ENCODE results near the gene ESRRA. TPM values are rescaled to one million over a fixed set of nuclear protein-coding genes. Genes with fewer than 3 reads are reported as not detected.

Gene ESRRA
- total and polyA plus RNA-seq, 10 donors: 24.0 to 56.5 (median 43.2) TPM

GRCh38 chr11:64348383-64349024 lies 43.2 kb downstream of the ESRRA start:
- H3K36me3 ChIP-seq: peaks cover 0 to 96% (median 43%) of the 10 kb centered on the region in 6 donors
- intact Hi-C loops (cut with DNase I; ENCODE audit: low total_unique reads): no loop called here
- H3K9me3 ChIP-seq: no peaks in the 10 kb centered on the region
- no peak overlapping the region for H3K4me3 ChIP-seq
- 51 to 81% (median 73%) methylated on average over 10 to 14 of the region's 14 CpGs for WGBS, 5 donors
- H3K4me1 ChIP-seq: peaks cover 0 to 72% (median 10%) of the 10 kb centered on the region in 6 donors
- H3K27me3 ChIP-seq (replicated peaks in 1 of 7): no peaks in the 10 kb centered on the region
- no peak for DNase-seq
- no peak overlapping the region for H3K27ac ChIP-seq
- TF ChIP-seq POLR2AphosphoS5 (IDR thresholded peaks at IDR 0.05) (no peak), CTCF (IDR thresholded peaks at IDR 0.05 in 8 of 11, conservative IDR thresholded peaks at IDR 0.05 in 3 of 11) (no peak), POLR2A (IDR thresholded peaks at IDR 0.05) (no peak)

GRCh38 chr11:64349025-64349387 lies 43.7 kb downstream of the ESRRA start:
- Histone ChIP-seq H3K4me1 (peaks cover 0 to 72% (median 11%) of the 10 kb centered on the region in 6 donors), H3K27me3 (replicated peaks in 1 of 7) (no peaks in the 10 kb centered on the region), H3K27ac (no peak overlapping the region), H3K4me3 (no peak overlapping the region), H3K36me3 (peaks cover 0 to 96% (median 41%) of the 10 kb centered on the region in 6 donors), H3K9me3 (no peaks in the 10 kb centered on the region)
- WGBS, 5 donors: 70 to 84% (median 81%) methylated on average over 7 of the region's 7 CpGs
- TF ChIP-seq CTCF (IDR thresholded peaks at IDR 0.05 in 8 of 11, conservative IDR thresholded peaks at IDR 0.05 in 3 of 11) (no peak), POLR2A (IDR thresholded peaks at IDR 0.05) (no peak), POLR2AphosphoS5 (IDR thresholded peaks at IDR 0.05) (no peak)
- intact Hi-C loops (cut with DNase I; ENCODE audit: low total_unique reads): no loop called here
- no peak for DNase-seq

GRCh38 chr11:64349404-64349803 lies 44.1 kb downstream of the ESRRA start:
- intact Hi-C loops (cut with DNase I; ENCODE audit: low total_unique reads): no loop called here
- Histone ChIP-seq H3K4me1 (peaks cover 0 to 73% (median 15%) of the 10 kb centered on the region in 6 donors), H3K27me3 (replicated peaks in 1 of 7) (no peaks in the 10 kb centered on the region), H3K27ac (no peak overlapping the region), H3K9me3 (no peaks in the 10 kb centered on the region), H3K4me3 (no peak overlapping the region), H3K36me3 (peaks cover 0 to 96% (median 37%) of the 10 kb centered on the region in 6 donors)
- TF ChIP-seq CTCF (IDR thresholded peaks at IDR 0.05 in 8 of 11, conservative IDR thresholded peaks at IDR 0.05 in 3 of 11) (no peak), POLR2AphosphoS5 (IDR thresholded peaks at IDR 0.05) (peak in 1 of 3 donors; percentile 13)
- WGBS, 5 donors: 88 to 96% (median 95%) methylated on average over 11 of the region's 11 CpGs
- no peak for DNase-seq

GRCh38 chr11:64351136-64351631 lies 45.9 kb downstream of the ESRRA start:
- no peak overlapping the region for H3K4me3 ChIP-seq
- H3K4me1 ChIP-seq: peaks cover 3 to 74% (median 25%) of the 10 kb centered on the region in 6 donors
- TF ChIP-seq POLR2A (IDR thresholded peaks at IDR 0.05) (no peak), POLR2AphosphoS5 (IDR thresholded peaks at IDR 0.05) (peak in 1 of 3 donors; percentile 46)
- no peak overlapping the region for H3K27ac ChIP-seq
- H3K27me3 ChIP-seq (replicated peaks in 1 of 7): no peaks in the 10 kb centered on the region
- no peaks in the 10 kb centered on the region for H3K9me3 ChIP-seq
- no peak for DNase-seq
- peaks cover 0 to 91% (median 28%) of the 10 kb centered on the region in 6 donors for H3K36me3 ChIP-seq
- intact Hi-C loops (cut with DNase I; ENCODE audit: low total_unique reads): no loop called here
- 88 to 89% (median 89%) methylated on average over 16 to 18 of the region's 18 CpGs for WGBS, 5 donors
